ENCODE data around the gene PRKG1. TPM values are rescaled to one million over a fixed set of nuclear protein-coding genes. Genes with fewer than 3 reads are reported as not detected.

Gene PRKG1
- total and polyA plus RNA-seq, 2 of the 8 experiments (the other 6 are each of a cell fraction or from before 2014, with no cell fraction given) = 4.2 to 15.2 TPM

DNA sequence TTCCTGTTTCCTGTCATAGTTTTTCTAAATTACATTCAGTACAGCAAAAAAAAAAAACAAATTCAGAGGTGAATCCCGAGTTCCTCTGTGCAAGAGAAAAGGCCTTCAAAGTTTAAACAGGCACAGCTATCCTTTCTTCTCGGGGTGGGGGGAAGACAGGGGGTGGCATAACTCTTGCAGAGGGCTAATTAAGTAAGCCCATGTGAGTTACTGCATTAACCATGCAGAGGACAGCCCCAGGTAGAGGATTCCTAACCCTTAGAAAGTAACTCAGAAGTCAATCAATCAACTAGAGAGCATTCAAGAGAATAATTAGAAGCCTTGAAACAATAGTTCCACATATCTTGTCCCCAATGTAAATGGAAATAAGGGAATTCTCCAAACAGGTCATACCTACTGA is 454.2 kb downstream of the PRKG1 start (continued):
- TF ChIP-seq, protein P1, sequence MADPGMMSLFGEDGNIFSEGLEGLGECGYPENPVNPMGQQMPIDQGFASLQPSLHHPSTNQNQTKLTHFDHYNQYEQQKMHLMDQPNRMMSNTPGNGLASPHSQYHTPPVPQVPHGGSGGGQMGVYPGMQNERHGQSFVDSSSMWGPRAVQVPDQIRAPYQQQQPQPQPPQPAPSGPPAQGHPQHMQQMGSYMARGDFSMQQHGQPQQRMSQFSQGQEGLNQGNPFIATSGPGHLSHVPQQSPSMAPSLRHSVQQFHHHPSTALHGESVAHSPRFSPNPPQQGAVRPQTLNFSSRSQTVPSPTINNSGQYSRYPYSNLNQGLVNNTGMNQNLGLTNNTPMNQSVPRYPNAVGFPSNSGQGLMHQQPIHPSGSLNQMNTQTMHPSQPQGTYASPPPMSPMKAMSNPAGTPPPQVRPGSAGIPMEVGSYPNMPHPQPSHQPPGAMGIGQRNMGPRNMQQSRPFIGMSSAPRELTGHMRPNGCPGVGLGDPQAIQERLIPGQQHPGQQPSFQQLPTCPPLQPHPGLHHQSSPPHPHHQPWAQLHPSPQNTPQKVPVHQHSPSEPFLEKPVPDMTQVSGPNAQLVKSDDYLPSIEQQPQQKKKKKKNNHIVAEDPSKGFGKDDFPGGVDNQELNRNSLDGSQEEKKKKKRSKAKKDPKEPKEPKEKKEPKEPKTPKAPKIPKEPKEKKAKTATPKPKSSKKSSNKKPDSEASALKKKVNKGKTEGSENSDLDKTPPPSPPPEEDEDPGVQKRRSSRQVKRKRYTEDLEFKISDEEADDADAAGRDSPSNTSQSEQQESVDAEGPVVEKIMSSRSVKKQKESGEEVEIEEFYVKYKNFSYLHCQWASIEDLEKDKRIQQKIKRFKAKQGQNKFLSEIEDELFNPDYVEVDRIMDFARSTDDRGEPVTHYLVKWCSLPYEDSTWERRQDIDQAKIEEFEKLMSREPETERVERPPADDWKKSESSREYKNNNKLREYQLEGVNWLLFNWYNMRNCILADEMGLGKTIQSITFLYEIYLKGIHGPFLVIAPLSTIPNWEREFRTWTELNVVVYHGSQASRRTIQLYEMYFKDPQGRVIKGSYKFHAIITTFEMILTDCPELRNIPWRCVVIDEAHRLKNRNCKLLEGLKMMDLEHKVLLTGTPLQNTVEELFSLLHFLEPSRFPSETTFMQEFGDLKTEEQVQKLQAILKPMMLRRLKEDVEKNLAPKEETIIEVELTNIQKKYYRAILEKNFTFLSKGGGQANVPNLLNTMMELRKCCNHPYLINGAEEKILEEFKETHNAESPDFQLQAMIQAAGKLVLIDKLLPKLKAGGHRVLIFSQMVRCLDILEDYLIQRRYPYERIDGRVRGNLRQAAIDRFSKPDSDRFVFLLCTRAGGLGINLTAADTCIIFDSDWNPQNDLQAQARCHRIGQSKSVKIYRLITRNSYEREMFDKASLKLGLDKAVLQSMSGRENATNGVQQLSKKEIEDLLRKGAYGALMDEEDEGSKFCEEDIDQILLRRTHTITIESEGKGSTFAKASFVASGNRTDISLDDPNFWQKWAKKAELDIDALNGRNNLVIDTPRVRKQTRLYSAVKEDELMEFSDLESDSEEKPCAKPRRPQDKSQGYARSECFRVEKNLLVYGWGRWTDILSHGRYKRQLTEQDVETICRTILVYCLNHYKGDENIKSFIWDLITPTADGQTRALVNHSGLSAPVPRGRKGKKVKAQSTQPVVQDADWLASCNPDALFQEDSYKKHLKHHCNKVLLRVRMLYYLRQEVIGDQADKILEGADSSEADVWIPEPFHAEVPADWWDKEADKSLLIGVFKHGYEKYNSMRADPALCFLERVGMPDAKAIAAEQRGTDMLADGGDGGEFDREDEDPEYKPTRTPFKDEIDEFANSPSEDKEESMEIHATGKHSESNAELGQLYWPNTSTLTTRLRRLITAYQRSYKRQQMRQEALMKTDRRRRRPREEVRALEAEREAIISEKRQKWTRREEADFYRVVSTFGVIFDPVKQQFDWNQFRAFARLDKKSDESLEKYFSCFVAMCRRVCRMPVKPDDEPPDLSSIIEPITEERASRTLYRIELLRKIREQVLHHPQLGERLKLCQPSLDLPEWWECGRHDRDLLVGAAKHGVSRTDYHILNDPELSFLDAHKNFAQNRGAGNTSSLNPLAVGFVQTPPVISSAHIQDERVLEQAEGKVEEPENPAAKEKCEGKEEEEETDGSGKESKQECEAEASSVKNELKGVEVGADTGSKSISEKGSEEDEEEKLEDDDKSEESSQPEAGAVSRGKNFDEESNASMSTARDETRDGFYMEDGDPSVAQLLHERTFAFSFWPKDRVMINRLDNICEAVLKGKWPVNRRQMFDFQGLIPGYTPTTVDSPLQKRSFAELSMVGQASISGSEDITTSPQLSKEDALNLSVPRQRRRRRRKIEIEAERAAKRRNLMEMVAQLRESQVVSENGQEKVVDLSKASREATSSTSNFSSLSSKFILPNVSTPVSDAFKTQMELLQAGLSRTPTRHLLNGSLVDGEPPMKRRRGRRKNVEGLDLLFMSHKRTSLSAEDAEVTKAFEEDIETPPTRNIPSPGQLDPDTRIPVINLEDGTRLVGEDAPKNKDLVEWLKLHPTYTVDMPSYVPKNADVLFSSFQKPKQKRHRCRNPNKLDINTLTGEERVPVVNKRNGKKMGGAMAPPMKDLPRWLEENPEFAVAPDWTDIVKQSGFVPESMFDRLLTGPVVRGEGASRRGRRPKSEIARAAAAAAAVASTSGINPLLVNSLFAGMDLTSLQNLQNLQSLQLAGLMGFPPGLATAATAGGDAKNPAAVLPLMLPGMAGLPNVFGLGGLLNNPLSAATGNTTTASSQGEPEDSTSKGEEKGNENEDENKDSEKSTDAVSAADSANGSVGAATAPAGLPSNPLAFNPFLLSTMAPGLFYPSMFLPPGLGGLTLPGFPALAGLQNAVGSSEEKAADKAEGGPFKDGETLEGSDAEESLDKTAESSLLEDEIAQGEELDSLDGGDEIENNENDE (IDR thresholded peaks at IDR 0.05; ENCODE audit: insufficient replicate concordance, low read length) = no peak
- TF ChIP-seq JUND (IDR thresholded peaks at IDR 0.05; ENCODE audit: low read length) = no peak

All from H1 (cell line).